ENCODE results near the gene PPP2R2B.

DNA sequence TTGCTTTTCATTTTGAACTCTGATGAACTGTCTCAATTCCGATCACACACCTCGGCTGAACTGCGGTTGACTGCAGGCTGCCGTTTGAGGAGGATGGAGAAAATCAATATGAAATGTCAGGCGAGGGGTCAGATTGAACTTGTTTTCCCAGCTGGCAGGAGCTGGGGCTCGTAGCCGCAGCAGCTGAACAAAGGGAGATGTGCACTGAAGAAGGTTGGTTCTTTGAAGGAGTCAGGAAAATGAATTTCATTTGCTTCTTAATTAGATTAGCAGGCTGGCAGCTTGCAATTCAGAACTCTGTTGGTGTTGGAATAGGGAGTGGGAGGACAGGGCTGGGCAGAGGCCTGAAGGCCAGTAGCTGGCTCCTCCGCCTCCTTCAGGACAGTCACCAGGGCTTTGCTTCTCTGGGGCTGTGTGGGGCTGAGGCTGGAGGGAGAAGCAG is 245.2 kb downstream of the PPP2R2B start:
- TF ChIP-seq POLR2A (IDR thresholded peaks at IDR 0.05; ENCODE audit: low read length): no peak
- TF ChIP-seq GATA1 (IDR thresholded peaks at IDR 0.05; ENCODE audit: low read depth, low read length): no peak

Data from erythroblast (primary cell).